Nephron (organoid): Measurements from ENCODE around the gene NEK11.

Experiments
- H3K27ac Mint-ChIP-seq, 3 experiments: 2 replicates each; pipeline ENCODE4 v1.8.0; 2020; ENCODE audit warnings: mixed read lengths in 3 of 3, mild to moderate bottlenecking in 2 of 3, moderate library complexity in 1 of 3
- H3K27me3 Mint-ChIP-seq: 2 replicates; pipeline ENCODE4 v1.8.0; 2021; ENCODE audit warnings: low read depth, mild to moderate bottlenecking, moderate library complexity, mixed read lengths
- H3K36me3 Mint-ChIP-seq: 2 replicates; pipeline ENCODE4 v1.8.0; 2020; ENCODE audit warnings: low read depth, mixed read lengths
- H3K4me1 Mint-ChIP-seq: 2 replicates; pipeline ENCODE4 v1.8.0; 2020; ENCODE audit warnings: mixed read lengths
- H3K4me3 Mint-ChIP-seq, 3 experiments: 2 replicates each; pipeline ENCODE4 v1.8.0; 2020; ENCODE audit warnings: mild to moderate bottlenecking in 3 of 3, mixed read lengths in 3 of 3, moderate library complexity in 2 of 3
- H3K9me3 Mint-ChIP-seq: 2 replicates; pipeline ENCODE4 v1.8.0; 2020; ENCODE audit warnings: mixed read lengths
- TF ChIP-seq, protein P1 (sequence below), 3 experiments: fragments of 200-600 bp; sonication (generic); IDR thresholded peaks; one replicate each; pipeline ENCODE4 v1.5.0; 2021; ENCODE audit warnings: antibody characterized with exemption in 3 of 3; ENCODE audit not compliant: unreplicated experiment in 3 of 3

The NEK11 gene

DNA sequence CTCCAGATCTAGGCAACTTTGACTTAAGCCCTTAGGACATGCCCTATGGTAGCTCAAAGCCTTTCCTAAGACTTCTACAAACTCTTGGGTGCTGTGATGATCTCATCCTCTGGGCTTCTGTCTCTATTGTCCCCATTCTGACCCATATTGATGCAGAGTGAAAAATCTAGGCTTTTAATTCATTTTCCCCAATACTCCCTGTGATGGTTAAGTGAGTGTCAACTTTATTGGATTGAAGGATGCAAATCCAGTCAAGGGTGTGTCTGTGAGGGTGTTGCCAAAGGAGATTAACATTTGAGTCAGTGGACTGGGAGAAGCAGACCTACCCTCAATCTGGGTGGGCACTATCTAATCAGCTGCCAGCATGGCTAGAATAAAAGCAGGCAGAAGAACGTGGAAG, 257.6 kb downstream of the NEK11 start:
- TF ChIP-seq, protein P1, sequence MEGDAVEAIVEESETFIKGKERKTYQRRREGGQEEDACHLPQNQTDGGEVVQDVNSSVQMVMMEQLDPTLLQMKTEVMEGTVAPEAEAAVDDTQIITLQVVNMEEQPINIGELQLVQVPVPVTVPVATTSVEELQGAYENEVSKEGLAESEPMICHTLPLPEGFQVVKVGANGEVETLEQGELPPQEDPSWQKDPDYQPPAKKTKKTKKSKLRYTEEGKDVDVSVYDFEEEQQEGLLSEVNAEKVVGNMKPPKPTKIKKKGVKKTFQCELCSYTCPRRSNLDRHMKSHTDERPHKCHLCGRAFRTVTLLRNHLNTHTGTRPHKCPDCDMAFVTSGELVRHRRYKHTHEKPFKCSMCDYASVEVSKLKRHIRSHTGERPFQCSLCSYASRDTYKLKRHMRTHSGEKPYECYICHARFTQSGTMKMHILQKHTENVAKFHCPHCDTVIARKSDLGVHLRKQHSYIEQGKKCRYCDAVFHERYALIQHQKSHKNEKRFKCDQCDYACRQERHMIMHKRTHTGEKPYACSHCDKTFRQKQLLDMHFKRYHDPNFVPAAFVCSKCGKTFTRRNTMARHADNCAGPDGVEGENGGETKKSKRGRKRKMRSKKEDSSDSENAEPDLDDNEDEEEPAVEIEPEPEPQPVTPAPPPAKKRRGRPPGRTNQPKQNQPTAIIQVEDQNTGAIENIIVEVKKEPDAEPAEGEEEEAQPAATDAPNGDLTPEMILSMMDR (IDR thresholded peaks at IDR 0.05; ENCODE audit: unreplicated experiment in 3 of 3), result no peak
- Mint-ChIP-seq H3K4me3 (no peak overlapping the region), H3K36me3 (no peaks in the 10 kb centered on the region), H3K4me1 (peaks cover 5% of the 10 kb centered on the region), H3K27ac (no peak overlapping the region), H3K9me3 (no peaks in the 10 kb centered on the region), H3K27me3 (no peaks in the 10 kb centered on the region)

DNA sequence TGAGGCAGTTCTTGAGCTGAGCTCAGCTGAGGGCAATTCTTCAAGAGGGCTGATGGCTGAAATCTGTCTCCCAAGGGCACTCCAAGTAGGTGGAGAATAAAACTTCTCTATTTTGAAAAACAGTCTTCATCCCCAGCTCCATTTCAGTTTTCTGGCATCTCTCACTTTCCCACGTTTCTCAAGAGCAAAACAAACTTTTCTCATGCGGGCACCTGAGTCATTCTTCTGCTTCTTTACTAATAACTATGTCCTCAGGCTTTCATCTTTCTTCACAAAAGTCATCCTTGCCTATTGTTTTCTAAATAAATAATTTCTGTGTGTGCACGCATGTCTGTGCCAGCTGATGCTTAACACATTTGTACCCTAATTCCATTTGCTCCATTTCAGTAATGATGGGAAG, 258.8 kb downstream of the NEK11 start:
- TF ChIP-seq, protein P1 (IDR thresholded peaks at IDR 0.05; ENCODE audit: unreplicated experiment in 3 of 3), result no peak
- Mint-ChIP-seq H3K4me3 (no peak overlapping the region), H3K36me3 (no peaks in the 10 kb centered on the region), H3K9me3 (no peaks in the 10 kb centered on the region), H3K4me1 (peaks cover 5% of the 10 kb centered on the region), H3K27me3 (no peaks in the 10 kb centered on the region), H3K27ac (no peak overlapping the region)

DNA sequence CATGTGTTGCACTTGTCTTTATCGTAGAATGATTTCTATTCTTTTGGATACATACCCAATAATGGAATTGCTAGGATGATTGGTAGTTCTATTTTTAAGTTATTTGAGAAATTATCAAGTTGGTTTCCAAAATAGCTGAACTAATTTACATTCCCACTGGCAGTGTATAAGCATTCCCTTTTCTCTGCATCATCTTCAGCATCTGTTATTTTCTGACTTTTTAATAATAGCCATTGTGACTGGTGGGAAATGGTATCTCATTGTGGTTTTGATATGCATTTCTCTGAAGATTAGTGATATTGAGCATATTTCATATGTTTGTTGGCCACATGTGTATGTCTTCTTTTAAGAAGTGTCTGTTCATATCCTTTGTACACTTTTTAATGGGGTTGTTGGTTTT, 273.2 kb downstream of the NEK11 start:
- Mint-ChIP-seq H3K27ac (no peak overlapping the region), H3K4me3 (no peak overlapping the region), H3K36me3 (no peaks in the 10 kb centered on the region), H3K9me3 (peaks cover 10% of the 10 kb centered on the region), H3K4me1 (no peaks in the 10 kb centered on the region), H3K27me3 (no peaks in the 10 kb centered on the region)
- TF ChIP-seq, protein P1 (IDR thresholded peaks at IDR 0.05; ENCODE audit: unreplicated experiment in 3 of 3), result no peak

DNA sequence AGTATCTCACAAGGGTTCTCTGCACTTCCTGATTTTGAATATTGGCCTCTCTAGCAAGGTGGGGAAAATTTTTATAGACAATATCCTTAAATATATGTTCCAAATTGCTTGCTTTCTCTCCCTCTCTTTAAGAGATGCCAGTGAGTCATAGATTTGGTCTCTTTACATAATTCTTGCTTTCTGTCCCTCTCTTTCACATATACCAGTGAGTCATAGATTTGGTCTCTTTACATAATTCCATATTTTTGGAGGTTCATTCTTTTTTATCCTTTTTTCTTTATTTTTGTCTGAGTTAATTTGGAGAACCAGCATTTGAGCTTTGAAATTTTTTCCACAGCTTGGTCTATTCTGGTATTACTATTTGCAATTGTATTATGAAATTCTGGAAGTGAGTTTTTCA, 277.2 kb downstream of the NEK11 start:
- Mint-ChIP-seq H3K27ac (no peak overlapping the region), H3K27me3 (no peaks in the 10 kb centered on the region), H3K9me3 (peaks cover 6% of the 10 kb centered on the region), H3K36me3 (no peaks in the 10 kb centered on the region), H3K4me3 (no peak overlapping the region), H3K4me1 (no peaks in the 10 kb centered on the region)
- TF ChIP-seq, protein P1 (IDR thresholded peaks at IDR 0.05; ENCODE audit: unreplicated experiment in 3 of 3), result no peak

DNA sequence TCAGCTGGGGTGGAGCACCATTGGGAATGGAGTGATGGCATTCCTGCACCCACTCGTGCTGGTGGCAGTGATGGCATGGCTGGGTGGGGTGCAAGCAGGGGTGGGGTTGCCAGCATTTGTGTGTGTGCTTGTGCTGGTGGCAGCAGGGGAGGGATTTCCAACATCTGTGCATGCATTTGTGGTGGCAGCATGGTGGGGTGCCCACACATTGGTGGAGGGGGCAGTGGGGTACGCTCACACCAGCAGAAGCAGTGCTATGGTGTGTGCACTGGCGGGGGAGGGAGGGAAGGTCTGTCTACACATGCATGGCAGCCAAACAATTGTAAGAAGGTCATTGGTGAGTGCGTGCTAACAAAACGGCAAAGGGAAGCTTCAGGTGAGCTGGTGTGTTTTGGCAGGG, 278.2 kb downstream of the NEK11 start:
- no peaks in the 10 kb centered on the region for H3K27me3 Mint-ChIP-seq
- TF ChIP-seq, protein P1 (IDR thresholded peaks at IDR 0.05; ENCODE audit: unreplicated experiment in 3 of 3), result no peak
- H3K4me3 Mint-ChIP-seq, result no peak overlapping the region
- H3K4me1 Mint-ChIP-seq, result no peaks in the 10 kb centered on the region
- no peak overlapping the region for H3K27ac Mint-ChIP-seq
- peaks cover 6% of the 10 kb centered on the region for H3K9me3 Mint-ChIP-seq
- H3K36me3 Mint-ChIP-seq, result no peaks in the 10 kb centered on the region

DNA sequence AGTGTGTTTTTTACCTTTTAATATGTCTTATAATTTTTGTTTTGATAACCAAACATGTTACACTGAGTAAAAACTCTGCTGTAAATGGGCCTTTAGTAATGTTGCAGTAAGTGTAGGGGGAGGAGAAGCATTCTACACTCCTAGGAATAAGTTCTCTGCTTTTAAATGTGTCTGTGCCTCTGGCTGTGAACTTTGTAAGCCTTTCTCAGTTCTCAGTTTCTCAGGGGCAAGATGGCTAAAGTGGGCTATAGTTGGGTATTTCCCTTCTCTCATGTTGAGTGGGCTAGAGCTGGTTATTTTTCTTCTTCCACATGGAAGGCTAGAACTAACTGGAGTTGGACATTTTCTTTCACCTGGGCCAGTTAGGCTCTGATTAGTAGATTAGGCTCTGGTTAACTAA, 279.6 kb downstream of the NEK11 start:
- H3K27me3 Mint-ChIP-seq, result no peaks in the 10 kb centered on the region
- H3K36me3 Mint-ChIP-seq, result no peaks in the 10 kb centered on the region
- H3K4me1 Mint-ChIP-seq, result no peaks in the 10 kb centered on the region
- no peaks in the 10 kb centered on the region for H3K9me3 Mint-ChIP-seq
- H3K27ac Mint-ChIP-seq, result no peak overlapping the region
- no peak overlapping the region for H3K4me3 Mint-ChIP-seq
- TF ChIP-seq, protein P1 (IDR thresholded peaks at IDR 0.05; ENCODE audit: unreplicated experiment in 3 of 3), result no peak
